COR-L47 (cell line): ENCODE measurements around the gene NACA2.

Experiments
- DNase-seq: peaks from one replicate; lab custom pipeline; 2025; lab: John Stamatoyannopoulos, UW

Gene NACA2

DNA sequence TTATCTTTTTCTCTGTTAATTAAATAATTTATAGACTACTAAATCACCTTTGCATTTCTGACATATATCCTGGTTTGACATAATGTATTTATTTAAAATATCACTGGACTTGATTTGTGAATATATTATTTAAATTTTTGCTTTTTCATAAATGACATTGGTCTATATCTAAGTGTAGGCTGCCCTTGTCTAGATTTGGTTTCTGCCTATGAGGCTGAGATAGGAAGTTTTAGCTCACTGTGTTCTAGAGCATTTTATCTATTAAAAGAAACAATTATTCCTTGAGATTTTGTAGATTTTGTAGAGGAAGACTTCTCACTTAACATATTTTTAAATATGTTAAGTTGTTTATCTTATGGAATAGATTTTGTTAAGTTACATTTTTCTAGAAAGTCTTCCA lies 43.9 kb downstream of the NACA2 start:
- no peak for DNase-seq

- no peak for DNase-seq
These were observed 45.6 kb downstream of the NACA2 start for GRCh38 chr17:61545335-61545938.

DNA sequence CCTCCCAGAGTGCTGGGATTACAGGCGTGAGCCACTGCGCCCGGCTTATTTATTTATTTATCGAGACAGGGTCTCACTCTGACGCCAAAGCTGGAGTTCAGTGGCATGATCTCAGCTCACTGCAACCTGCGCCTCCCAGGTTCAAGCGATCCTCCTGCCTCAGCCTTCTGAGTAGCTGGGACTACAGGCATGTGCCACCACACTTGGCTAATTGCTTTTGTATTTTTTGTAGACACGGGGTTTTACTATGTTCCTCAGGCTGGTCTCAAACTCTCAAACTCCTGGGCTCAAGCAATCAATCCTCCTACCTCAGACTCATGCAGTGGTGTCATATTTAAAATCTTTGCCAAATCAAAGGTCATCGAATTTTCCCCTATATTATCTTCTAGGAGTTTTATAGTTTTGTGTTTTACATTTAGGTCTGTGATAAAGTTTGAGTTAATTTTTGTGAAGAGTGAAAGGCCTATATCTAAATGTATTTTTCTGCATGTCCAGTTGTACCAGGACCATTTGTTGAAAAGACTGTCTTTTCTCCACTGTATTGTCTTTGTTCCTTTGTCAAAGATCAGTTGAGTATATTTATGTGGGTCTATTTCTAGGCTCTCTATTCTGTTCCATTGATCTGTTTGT lies 47.1 kb downstream of the NACA2 start:
- DNase-seq = no peak

DNA sequence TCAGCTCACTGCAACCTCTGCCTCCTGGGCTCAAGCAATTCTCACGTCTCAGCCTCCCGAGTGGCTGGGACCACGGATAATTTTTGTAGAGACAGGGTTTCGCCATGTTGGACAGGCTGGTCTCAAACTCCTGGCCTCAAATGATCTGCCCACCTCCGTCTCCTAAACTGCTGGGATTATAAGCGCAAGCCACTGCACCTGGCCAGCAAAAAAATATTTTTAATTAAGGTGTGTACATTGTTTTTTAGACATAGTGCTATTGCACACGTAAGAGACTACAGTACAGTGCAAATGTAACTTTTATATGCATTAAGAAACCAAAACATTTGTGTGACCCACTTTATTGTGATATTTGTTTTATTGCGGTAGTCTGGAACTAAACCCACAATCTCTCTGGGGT lies 49.0 kb downstream of the NACA2 start:
- DNase-seq = no peak

GRCh38 chr17:61540874-61541273 lies 50.1 kb downstream of the NACA2 start:
- DNase-seq = no peak
